ENCODE data around the gene VPS33A.
"Not testable (repeated sequence)": the region's sequence is repeated elsewhere in the genome, so short reads cannot be mapped to it uniquely, and the experiment has no call there.

Gene VPS33A

GRCh38 chr12:122266230-122266901 lies at the start of gene VPS33A:
Gene VPS33A, minus strand, starts transcription at chr12:122266494. Its CDS starts 86 bp downstream, at chr12:122266408.
- peak; percentile 82 for DNase-seq

DNA sequence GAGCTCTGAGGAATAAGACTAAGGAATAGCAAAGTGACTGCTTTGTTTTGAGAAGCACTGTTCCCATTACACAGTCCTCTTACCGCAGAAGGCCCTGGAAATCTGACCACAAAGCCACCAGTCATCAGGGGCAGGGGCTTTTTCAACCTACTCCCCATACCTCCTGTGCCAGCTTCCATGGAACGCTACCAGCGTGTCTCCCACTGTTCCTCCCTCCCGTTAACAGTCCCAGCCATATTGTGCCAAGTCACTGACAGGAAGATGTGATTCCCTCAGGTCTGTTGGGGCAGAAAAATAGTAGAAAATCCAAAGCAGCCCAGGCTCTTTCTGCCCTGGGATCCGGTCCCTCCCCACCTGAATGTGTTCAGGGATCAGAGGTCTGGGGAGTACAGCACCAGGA lies 46.6 kb upstream of the VPS33A start:
- DNase-seq: no peak

DNA sequence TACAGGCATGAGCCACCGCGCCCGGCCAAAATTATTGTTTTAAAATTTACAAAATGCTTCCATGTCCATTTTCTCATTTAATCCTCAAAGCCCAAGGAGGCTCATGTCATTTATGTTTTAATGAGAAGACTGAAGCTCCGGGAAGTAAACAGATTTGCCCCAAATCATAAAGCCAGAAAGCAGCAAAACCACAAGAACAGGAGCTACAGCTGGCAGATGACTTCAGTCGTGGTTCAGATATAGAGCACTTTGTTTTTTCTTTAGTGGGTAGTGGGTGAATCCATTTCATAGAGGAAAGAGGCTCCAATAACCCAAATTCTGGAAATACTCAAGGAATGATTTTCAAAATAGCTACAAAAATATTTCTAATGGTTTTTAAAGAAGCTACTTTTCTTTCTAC lies 45.4 kb upstream of the VPS33A start:
- no peak for DNase-seq

- no peak for DNase-seq
Measured at GRCh38 chr12:122310626-122311333, 44.5 kb upstream of the VPS33A start.

- no peak for DNase-seq
Measured at GRCh38 chr12:122309564-122310121, 43.3 kb upstream of the VPS33A start.

DNA sequence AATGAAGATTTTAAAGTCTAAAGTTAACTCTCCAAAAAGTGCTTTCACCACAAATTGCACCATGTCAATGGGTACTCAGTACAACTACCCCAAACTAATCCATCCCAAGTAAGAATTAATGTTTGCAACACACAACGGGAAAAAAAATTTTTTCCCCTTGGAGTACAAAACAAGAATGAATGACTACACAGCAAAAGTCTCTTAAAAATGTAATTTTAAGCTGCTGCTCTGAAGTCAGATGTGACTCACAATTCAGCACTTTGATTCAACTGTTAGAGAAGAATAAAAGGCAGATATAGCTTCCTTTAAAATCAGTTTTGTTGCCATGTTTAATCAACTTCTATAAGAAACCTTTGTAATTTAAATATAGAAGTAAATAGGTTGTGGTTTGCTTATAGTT lies 42.5 kb upstream of the VPS33A start:
- no peak for DNase-seq

- no peak for DNase-seq
Measured at GRCh38 chr12:122306407-122306806, 40.1 kb upstream of the VPS33A start.

DNA sequence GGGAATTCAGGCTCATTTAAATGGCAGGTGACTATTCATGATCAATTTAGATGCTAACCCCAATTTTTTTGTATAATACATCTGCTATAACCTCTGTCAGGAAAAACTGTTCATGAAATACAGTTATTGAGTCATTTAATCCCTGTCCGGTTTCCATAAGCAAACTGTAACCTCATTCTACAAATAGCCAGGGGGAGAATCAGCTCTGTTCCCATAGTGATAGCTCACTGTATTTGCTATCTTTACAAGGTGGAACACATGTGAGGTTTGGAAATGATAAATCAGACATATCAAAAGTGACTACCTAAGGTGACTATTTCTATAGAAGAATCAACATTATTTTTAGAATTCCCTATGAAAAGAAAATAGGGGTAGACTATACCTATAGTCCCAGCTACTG lies 38.6 kb upstream of the VPS33A start:
- DNase-seq: no peak

DNA sequence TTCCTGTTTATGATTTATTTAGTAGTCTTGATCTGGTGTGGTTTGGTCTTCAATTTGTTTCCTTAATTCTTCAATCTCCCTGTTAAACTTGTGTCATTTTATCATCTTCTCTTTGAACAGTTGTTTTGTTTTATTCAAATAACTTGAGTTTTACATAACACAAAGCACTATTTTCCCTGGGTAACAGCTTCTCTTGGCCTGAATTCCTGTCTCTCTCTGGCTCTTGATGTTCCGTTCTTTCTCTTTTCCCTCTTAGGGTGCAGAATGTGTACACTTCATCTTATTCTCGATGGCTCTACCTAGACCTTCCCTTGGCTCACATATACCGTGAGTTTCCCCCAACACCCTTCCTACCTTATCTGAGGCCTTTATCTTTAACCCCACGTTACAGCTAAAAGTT lies 36.8 kb upstream of the VPS33A start:
- DNase-seq: no peak

DNA sequence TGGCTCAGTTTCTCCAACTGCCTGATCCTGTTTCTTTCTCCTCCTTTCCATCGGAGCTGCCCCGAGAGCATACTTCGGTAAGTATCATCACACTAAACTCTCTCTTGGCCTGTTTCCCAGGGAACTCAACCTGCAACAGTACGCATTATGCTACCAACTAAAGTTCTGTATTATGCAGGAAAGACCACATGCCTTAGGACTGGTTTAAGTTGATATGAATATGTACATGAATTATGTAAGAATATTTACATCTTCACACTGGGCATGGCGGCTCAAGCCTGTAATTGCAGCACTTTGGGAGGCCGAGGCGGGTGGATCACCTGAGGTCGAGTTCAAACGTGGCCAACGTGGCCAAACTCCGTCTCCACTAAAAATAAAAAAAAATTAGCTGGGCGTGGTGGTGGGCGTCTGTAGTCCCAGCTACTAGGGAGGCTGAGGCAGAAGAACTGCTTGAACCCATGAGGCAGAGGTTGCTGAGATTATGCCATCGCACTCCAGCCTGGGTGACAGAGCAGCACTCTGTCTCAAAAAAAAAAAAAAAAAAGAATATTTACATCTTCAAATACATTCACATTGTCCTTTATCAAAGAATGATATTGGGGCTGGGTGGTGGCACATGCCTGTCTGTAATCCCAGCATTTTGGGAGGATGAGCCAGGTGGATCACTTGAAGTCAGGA lies 31.9 kb upstream of the VPS33A start:
- DNase-seq: no peak

- DNase-seq: no peak
Measured at GRCh38 chr12:122297494-122297893, 31.2 kb upstream of the VPS33A start.

- no peak for DNase-seq
Measured at GRCh38 chr12:122295877-122296276, 29.6 kb upstream of the VPS33A start.

GRCh38 chr12:122293081-122293480 lies 26.8 kb upstream of the VPS33A start:
- no peak for DNase-seq

- no peak for DNase-seq
Measured at GRCh38 chr12:122291431-122291830, 25.1 kb upstream of the VPS33A start.

GRCh38 chr12:122283680-122284079 lies 17.4 kb upstream of the VPS33A start:
- no peak for DNase-seq

- no peak for DNase-seq
Measured at GRCh38 chr12:122282061-122282460, 15.8 kb upstream of the VPS33A start.

DNA sequence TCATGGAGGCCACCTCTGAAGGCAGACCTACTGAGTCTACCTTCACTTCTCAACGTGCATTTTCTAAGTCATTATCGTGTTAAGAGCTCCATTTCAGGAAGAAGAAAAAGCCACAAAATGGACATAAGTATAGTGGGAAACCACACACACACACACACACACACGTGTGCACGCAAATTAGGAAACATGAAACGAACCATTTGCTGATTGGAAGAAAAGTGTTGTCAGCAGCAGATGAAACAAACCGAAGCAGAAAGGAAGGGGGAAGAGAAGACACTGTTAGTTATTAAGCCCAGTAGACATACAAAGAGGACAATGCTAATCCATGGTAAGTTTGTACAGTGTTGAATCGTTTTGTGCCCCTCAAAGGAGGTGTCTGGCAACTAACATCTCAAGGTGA lies 9.9 kb upstream of the VPS33A start:
- DNase-seq: no peak

DNA sequence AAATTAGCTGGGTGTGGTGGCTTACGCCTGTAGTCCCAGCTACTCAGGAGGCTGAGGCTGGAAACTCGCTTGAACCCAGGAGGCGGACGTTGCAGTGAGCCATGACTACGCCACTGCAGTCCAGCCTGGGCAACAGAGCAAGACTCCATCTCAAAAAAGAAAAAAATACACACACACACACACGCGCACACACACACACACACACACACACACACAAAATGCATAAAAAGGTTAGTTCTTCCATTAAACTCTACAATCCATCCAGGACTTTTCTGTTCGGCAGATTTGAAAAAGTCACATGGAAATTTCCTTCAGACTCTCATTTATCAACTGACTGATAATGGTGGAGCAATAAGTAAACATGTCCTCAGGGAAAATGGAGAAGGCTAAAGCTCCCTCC lies 9.2 kb upstream of the VPS33A start:
- DNase-seq: no peak

- no peak for DNase-seq
Measured at GRCh38 chr12:122265886-122266229, 436 bp downstream of the VPS33A start.

DNA sequence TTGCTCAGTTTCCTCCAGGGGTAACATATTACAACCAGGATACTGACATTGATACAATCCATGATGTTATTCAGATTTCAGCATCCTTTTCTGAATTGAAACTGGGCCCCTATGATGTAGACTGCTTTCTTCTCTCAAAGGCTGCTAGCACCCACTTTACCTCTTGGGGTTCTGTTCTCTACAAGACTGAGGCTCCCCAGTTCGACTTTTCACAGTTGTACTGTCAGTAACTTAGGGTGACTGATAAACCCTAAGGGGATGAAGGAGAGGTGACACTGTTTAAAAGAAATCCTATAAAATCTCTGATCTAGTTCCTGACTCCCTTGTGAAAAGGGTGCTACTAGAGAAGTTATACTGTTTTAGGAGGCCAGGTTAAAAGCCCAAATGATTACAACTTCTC lies 818 bp downstream of the VPS33A start:
- DNase-seq: no peak

DNA sequence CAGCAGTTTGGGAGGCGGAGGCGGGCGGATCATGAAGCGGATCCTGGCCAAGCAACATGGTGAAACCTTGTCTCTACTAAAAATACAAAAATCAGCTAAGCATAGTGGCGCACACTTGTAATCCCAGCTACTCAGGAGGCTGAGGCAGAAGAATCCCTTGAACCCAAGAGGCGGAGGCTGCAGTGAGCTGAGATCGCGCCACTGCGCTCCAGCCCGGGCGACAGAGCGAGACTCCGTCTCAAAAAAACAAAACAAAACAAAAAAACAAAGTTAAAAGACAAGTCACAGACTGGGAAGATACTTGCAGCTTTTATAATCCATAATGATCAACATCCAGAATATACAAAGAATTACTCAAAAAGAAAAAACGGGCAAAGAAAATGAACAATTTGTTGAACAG lies 5.6 kb downstream of the VPS33A start:
- DNase-seq: not testable (repeated sequence)

DNA sequence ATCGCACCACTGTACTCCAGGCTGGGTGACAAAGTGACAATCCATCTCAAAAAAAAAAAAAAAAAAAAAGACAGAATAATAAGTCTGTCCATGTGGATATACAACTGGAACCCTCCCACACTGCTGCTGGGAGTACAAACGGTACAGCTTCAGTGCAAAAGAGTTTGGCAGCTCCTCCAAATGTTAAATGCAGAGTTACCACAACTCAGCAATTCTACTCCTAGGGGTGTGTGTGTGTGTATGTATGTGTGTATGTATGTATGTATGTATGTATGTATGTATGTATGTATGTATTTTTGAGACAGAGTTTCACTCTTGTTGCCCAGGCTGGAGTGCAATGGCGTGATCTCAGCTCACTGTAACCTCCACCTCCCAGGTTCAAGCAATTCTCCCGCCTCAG lies 7.4 kb downstream of the VPS33A start:
- DNase-seq: not testable (repeated sequence)

DNA sequence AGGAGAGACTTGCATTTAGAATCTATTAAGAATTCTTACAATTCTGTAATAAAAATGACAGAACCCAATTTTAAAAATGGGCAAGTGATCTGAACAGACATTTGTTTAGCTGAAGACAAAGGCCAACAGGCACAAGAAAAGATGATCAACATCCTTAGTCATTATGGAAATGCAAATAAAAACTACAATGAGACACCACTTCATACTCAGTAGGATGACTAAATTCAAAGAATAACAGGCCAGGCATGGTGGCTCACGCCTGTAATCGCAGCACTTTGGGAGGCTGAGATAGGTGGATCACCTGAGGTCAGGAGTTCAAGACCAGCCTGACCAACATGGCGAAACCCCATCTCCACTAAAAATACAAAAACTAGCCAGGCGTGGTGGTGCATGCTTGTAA lies 7.8 kb downstream of the VPS33A start:
- DNase-seq: not testable (repeated sequence)

GRCh38 chr12:122250536-122250935 lies 15.8 kb downstream of the VPS33A start:
- no peak for DNase-seq
